ENCODE data around the gene IQSEC1. TPM values are rescaled to one million over a fixed set of nuclear protein-coding genes. Genes with fewer than 3 reads are reported as not detected.

IQSEC1 gene
- total and polyA plus RNA-seq, 2 donors (not counting 1 experiment from before 2014, with no cell fraction given), result 4.3 to 18.2 TPM

GRCh38 chr3:12931273-12931905, 141.8 kb downstream of the IQSEC1 start:
- H4K20me1 ChIP-seq (ENCODE audit: control insufficient read depth, extremely low read depth, insufficient read depth, low read length), result peaks cover 2% of the 10 kb centered on the region
- TF ChIP-seq EZH2 (IDR thresholded peaks at IDR 0.05; ENCODE audit: low read length, missing control alignments), result no peak
- TF ChIP-seq, protein P1, sequence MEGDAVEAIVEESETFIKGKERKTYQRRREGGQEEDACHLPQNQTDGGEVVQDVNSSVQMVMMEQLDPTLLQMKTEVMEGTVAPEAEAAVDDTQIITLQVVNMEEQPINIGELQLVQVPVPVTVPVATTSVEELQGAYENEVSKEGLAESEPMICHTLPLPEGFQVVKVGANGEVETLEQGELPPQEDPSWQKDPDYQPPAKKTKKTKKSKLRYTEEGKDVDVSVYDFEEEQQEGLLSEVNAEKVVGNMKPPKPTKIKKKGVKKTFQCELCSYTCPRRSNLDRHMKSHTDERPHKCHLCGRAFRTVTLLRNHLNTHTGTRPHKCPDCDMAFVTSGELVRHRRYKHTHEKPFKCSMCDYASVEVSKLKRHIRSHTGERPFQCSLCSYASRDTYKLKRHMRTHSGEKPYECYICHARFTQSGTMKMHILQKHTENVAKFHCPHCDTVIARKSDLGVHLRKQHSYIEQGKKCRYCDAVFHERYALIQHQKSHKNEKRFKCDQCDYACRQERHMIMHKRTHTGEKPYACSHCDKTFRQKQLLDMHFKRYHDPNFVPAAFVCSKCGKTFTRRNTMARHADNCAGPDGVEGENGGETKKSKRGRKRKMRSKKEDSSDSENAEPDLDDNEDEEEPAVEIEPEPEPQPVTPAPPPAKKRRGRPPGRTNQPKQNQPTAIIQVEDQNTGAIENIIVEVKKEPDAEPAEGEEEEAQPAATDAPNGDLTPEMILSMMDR (conservative IDR thresholded peaks at IDR 0.05 in 1 of 2, IDR thresholded peaks at IDR 0.05 in 1 of 2; ENCODE audit: low read depth in 1 of 2, low read length in 2 of 2), result no peak

DNA sequence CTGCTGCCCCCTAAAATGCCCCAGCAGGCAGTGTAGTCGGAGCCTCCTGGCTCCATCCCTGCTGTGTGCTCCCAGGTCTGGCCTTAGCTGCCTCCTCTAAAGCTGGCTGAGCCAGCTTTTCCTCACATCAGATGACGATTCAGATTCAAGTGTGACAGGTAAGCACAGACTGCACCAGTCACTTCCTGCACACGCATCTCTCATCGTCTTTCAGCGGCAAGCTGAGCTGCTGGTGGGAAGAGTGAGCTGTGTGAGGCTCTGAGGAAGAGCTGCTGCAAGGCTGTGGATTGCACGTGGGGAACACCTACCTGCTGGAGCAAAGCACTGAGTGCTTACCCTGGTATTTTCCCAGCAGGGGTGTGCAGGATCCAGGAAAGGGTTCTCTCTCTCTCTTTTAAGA, 143.4 kb downstream of the IQSEC1 start:
- H3K27me3 ChIP-seq (ENCODE audit: control insufficient read depth, insufficient read depth, low read length), result no peaks in the 10 kb centered on the region
- H3K4me2 ChIP-seq (ENCODE audit: extremely low read depth, insufficient read depth, low read length), result no peak overlapping the region
- H3K79me2 ChIP-seq (ENCODE audit: control insufficient read depth, insufficient read depth, low read length), result no peaks in the 10 kb centered on the region
- TF ChIP-seq, protein P1 (conservative IDR thresholded peaks at IDR 0.05 in 1 of 2, IDR thresholded peaks at IDR 0.05 in 1 of 2; ENCODE audit: low read depth in 1 of 2, low read length in 2 of 2), result no peak
- no peak for TF ChIP-seq EZH2 (IDR thresholded peaks at IDR 0.05; ENCODE audit: low read length, missing control alignments)
- H3K9me3 ChIP-seq (ENCODE audit: control insufficient read depth, insufficient read depth, low read depth, low read length), result no peaks in the 10 kb centered on the region
- no peak overlapping the region for H3K27ac ChIP-seq (ENCODE audit: insufficient read depth, low read length)
- no peaks in the 10 kb centered on the region for H3K36me3 ChIP-seq (ENCODE audit: control insufficient read depth, insufficient read depth, low read length)
- H4K20me1 ChIP-seq (ENCODE audit: control insufficient read depth, extremely low read depth, insufficient read depth, low read length), result peaks cover 2% of the 10 kb centered on the region
- no peak overlapping the region for H2AFZ ChIP-seq (ENCODE audit: low read length)
- DNase-seq (ENCODE audit: low read depth in 2 of 2), result no peak
- no peak overlapping the region for H3K4me3 ChIP-seq (replicated peaks in 1 of 4; ENCODE audit: control extremely low read depth in 1 of 4, insufficient read depth in 1 of 4, low read depth in 3 of 4, low read length in 4 of 4)
- H3K9ac ChIP-seq (ENCODE audit: insufficient read depth, low read length), result no peak overlapping the region
- H3K4me1 ChIP-seq (ENCODE audit: control insufficient read depth, extremely low read depth, insufficient read depth, low read length), result peaks cover 2% of the 10 kb centered on the region

More at GRCh38 chr3:12931273-12931905, 141.8 kb downstream of the IQSEC1 start:
- Histone ChIP-seq H3K9ac (ENCODE audit: insufficient read depth, low read length) (no peak overlapping the region), H3K4me1 (ENCODE audit: control insufficient read depth, extremely low read depth, insufficient read depth, low read length) (peaks cover 6% of the 10 kb centered on the region), H3K4me3 (replicated peaks in 1 of 4; ENCODE audit: control extremely low read depth in 1 of 4, insufficient read depth in 1 of 4, low read depth in 3 of 4, low read length in 4 of 4) (no peak overlapping the region), H3K27me3 (ENCODE audit: control insufficient read depth, insufficient read depth, low read length) (no peaks in the 10 kb centered on the region), H3K4me2 (ENCODE audit: extremely low read depth, insufficient read depth, low read length) (no peak overlapping the region), H3K9me3 (ENCODE audit: control insufficient read depth, insufficient read depth, low read depth, low read length) (no peaks in the 10 kb centered on the region), H3K79me2 (ENCODE audit: control insufficient read depth, insufficient read depth, low read length) (no peaks in the 10 kb centered on the region), H3K36me3 (ENCODE audit: control insufficient read depth, insufficient read depth, low read length) (peaks cover 5% of the 10 kb centered on the region), H2AFZ (ENCODE audit: low read length) (no peak overlapping the region), H3K27ac (ENCODE audit: insufficient read depth, low read length) (no peak overlapping the region)
- DNase-seq (ENCODE audit: low read depth in 2 of 2), result no peak

- no peaks in the 10 kb centered on the region for H4K20me1 ChIP-seq (ENCODE audit: control insufficient read depth, extremely low read depth, insufficient read depth, low read length)
- no peak overlapping the region for H3K4me3 ChIP-seq (replicated peaks in 1 of 4; ENCODE audit: control extremely low read depth in 1 of 4, insufficient read depth in 1 of 4, low read depth in 3 of 4, low read length in 4 of 4)
- DNase-seq (ENCODE audit: low read depth in 2 of 2), result no peak
- H3K4me1 ChIP-seq (ENCODE audit: control insufficient read depth, extremely low read depth, insufficient read depth, low read length), result no peaks in the 10 kb centered on the region
- no peaks in the 10 kb centered on the region for H3K27me3 ChIP-seq (ENCODE audit: control insufficient read depth, insufficient read depth, low read length)
- TF ChIP-seq, protein P1 (conservative IDR thresholded peaks at IDR 0.05 in 1 of 2, IDR thresholded peaks at IDR 0.05 in 1 of 2; ENCODE audit: low read depth in 1 of 2, low read length in 2 of 2), result no peak
- TF ChIP-seq EZH2 (IDR thresholded peaks at IDR 0.05; ENCODE audit: low read length, missing control alignments), result no peak
- H3K36me3 ChIP-seq (ENCODE audit: control insufficient read depth, insufficient read depth, low read length), result peaks cover 1% of the 10 kb centered on the region
- no peak overlapping the region for H3K27ac ChIP-seq (ENCODE audit: insufficient read depth, low read length)
- H3K9me3 ChIP-seq (ENCODE audit: control insufficient read depth, insufficient read depth, low read depth, low read length), result no peaks in the 10 kb centered on the region
- H3K4me2 ChIP-seq (ENCODE audit: extremely low read depth, insufficient read depth, low read length), result no peak overlapping the region
- H2AFZ ChIP-seq (ENCODE audit: low read length), result no peak overlapping the region
- no peaks in the 10 kb centered on the region for H3K79me2 ChIP-seq (ENCODE audit: control insufficient read depth, insufficient read depth, low read length)
- H3K9ac ChIP-seq (ENCODE audit: insufficient read depth, low read length), result no peak overlapping the region
Measured at GRCh38 chr3:12926660-12927059, 146.6 kb downstream of the IQSEC1 start.
